ENCODE results near the gene EIF1B.

GRCh38 chr3:40328374-40328773, 18.9 kb downstream of the EIF1B start:
- TF ChIP-seq CTCF (IDR thresholded peaks at IDR 0.05), result no peak
- TF ChIP-seq POLR2AphosphoS5 (IDR thresholded peaks at IDR 0.05), result no peak

Data from transverse colon (tissue), 4 donors.